ENCODE data around the gene GAD2.

Gene GAD2

DNA sequence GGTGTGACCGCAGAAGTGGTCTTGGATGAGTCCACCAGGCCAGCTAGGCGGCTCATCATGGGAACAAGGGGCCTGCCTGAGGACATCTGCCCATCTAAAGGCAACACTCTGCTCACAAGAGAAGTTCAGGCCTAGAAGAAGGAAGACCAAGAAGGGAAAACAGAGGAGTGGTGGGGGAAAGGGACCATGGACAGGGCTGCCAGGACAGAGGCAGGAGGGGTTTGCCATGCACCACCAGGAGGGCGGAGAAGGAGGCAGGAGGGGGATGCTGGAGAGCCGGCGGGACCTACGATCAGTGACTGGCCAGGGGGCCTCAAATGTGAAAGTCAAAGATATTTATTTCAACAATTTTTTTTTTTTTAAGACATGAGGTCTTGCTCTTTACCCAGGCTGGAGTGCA is 33.1 kb downstream of the GAD2 start:
- Histone ChIP-seq H3K4me3 (ENCODE audit: low read depth, low read length) (no peak overlapping the region), H3K27ac (no peak overlapping the region), H3K27me3 (replicated peaks) (no peaks in the 10 kb centered on the region), H3K36me3 (replicated peaks) (no peaks in the 10 kb centered on the region)
- DNase-seq, result no peak
- in situ Hi-C loops (cut with HindIII; ENCODE audit: low pct_ligation_motif_present, low sequenced_read_pairs), result no loop called here
- TF ChIP-seq, protein P1, sequence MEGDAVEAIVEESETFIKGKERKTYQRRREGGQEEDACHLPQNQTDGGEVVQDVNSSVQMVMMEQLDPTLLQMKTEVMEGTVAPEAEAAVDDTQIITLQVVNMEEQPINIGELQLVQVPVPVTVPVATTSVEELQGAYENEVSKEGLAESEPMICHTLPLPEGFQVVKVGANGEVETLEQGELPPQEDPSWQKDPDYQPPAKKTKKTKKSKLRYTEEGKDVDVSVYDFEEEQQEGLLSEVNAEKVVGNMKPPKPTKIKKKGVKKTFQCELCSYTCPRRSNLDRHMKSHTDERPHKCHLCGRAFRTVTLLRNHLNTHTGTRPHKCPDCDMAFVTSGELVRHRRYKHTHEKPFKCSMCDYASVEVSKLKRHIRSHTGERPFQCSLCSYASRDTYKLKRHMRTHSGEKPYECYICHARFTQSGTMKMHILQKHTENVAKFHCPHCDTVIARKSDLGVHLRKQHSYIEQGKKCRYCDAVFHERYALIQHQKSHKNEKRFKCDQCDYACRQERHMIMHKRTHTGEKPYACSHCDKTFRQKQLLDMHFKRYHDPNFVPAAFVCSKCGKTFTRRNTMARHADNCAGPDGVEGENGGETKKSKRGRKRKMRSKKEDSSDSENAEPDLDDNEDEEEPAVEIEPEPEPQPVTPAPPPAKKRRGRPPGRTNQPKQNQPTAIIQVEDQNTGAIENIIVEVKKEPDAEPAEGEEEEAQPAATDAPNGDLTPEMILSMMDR (IDR thresholded peaks at IDR 0.05; ENCODE audit: low read depth, low read length, missing control alignments), result no peak

- Histone ChIP-seq H3K4me3 (ENCODE audit: low read depth, low read length) (no peak overlapping the region), H3K27me3 (replicated peaks) (no peaks in the 10 kb centered on the region), H3K36me3 (replicated peaks) (no peaks in the 10 kb centered on the region), H3K27ac (no peak overlapping the region)
- TF ChIP-seq, protein P1 (IDR thresholded peaks at IDR 0.05; ENCODE audit: low read depth, low read length, missing control alignments), result no peak
- DNase-seq, result no peak
- in situ Hi-C loops (cut with HindIII; ENCODE audit: low pct_ligation_motif_present, low sequenced_read_pairs), result no loop called here
These were observed 35.4 kb downstream of the GAD2 start for GRCh38 chr10:26251925-26252324.

GRCh38 chr10:26254616-26255015 is 38.0 kb downstream of the GAD2 start:
- Histone ChIP-seq H3K27ac (no peak overlapping the region), H3K4me3 (ENCODE audit: low read depth, low read length) (no peak overlapping the region), H3K36me3 (replicated peaks) (no peaks in the 10 kb centered on the region), H3K27me3 (replicated peaks) (no peaks in the 10 kb centered on the region)
- TF ChIP-seq, protein P1 (IDR thresholded peaks at IDR 0.05; ENCODE audit: low read depth, low read length, missing control alignments), result no peak
- in situ Hi-C loops (cut with HindIII; ENCODE audit: low pct_ligation_motif_present, low sequenced_read_pairs), result no loop called here
- DNase-seq, result no peak

DNA sequence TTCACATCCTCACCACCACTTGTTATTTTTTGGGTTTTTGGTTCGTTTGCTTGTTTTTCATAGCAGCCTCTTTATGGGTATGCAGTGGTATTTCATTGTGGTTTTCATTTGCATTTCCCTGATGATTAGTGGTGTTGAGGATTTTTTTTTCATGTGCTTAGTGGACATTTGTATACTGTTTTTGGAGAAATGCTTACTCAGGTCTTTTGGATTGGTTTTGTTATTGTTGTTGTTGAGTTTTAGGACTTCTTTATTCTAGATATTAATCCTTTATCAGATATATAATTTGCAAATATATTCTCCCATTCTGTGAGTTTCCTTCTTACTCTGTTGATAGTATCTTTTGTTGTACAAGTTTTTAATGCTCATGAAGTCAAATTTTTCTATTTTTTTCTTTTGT is 42.8 kb downstream of the GAD2 start:
- Histone ChIP-seq H3K27me3 (replicated peaks) (no peaks in the 10 kb centered on the region), H3K36me3 (replicated peaks) (no peaks in the 10 kb centered on the region), H3K4me3 (ENCODE audit: low read depth, low read length) (no peak overlapping the region), H3K27ac (no peak overlapping the region)
- no peak for DNase-seq
- in situ Hi-C loops (cut with HindIII; ENCODE audit: low pct_ligation_motif_present, low sequenced_read_pairs), result no loop called here
- TF ChIP-seq, protein P1 (IDR thresholded peaks at IDR 0.05; ENCODE audit: low read depth, low read length, missing control alignments), result no peak

GRCh38 chr10:26269754-26270153 is 53.2 kb downstream of the GAD2 start:
- peak; percentile 2 for DNase-seq
- in situ Hi-C loops (cut with HindIII; ENCODE audit: low pct_ligation_motif_present, low sequenced_read_pairs), result no loop called here

DNA sequence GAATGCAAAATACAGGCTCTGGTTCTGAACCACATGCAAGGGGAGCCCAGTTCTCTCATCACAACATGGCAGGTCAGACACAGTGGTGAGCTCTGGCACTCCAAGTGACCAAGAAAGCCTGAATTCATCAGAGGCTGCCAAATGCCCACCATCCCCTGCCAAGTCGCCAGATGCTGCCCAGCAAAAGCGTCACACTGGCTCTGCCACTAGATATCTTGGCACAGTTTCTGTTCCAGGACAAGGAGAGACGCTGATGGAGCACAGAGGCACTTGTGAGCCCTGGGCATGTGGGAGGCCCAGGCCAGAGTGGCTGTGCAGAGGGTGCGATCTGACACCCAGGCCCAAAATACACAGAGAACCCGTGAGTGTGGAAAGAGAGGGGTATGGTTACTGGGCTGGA is 57.8 kb downstream of the GAD2 start:
- no peaks in the 10 kb centered on the region for H3K27me3 ChIP-seq (replicated peaks)
- in situ Hi-C loops (cut with HindIII; ENCODE audit: low pct_ligation_motif_present, low sequenced_read_pairs), result no loop called here
- no peak overlapping the region for H3K27ac ChIP-seq
- no peak overlapping the region for H3K4me3 ChIP-seq (ENCODE audit: low read depth, low read length)
- DNase-seq, result no peak
- TF ChIP-seq, protein P1 (IDR thresholded peaks at IDR 0.05; ENCODE audit: low read depth, low read length, missing control alignments), result no peak
- no peaks in the 10 kb centered on the region for H3K36me3 ChIP-seq (replicated peaks)

More at GRCh38 chr10:26269754-26270153, 53.2 kb downstream of the GAD2 start:
- Histone ChIP-seq H3K27ac (no peak overlapping the region), H3K4me3 (ENCODE audit: low read depth, low read length) (no peak overlapping the region), H3K27me3 (replicated peaks) (no peaks in the 10 kb centered on the region), H3K36me3 (replicated peaks) (no peaks in the 10 kb centered on the region)
- TF ChIP-seq, protein P1 (IDR thresholded peaks at IDR 0.05; ENCODE audit: low read depth, low read length, missing control alignments), result no peak

All from brain microvascular endothelial cell (primary cell).